Ovary (tissue), 3 donors: ENCODE results near the gene OPRD1.

Experiments used
- POLR2A ChIP-seq: fragments of 450-650 bp; IDR thresholded peaks from one replicate; pipeline ENCODE4 v1.6.1; 2017; ENCODE audit warnings: antibody characterized with exemption, mild to moderate bottlenecking, moderate library complexity
- TF ChIP-seq, protein P1 (sequence below), 3 donors: fragments of 450-650 bp in 2 of 3; fragments of 200-600 bp in 1 of 3; IDR thresholded peaks; one replicate each; pipeline versions ENCODE4 v1.5.1 to v1.8.0; 2016 to 2022; ENCODE audit warnings: antibody characterized with exemption in 3 of 3, mild to moderate bottlenecking in 1 of 3
- donor health status: DM: no; HTN: no; CAD: no.

DNA sequence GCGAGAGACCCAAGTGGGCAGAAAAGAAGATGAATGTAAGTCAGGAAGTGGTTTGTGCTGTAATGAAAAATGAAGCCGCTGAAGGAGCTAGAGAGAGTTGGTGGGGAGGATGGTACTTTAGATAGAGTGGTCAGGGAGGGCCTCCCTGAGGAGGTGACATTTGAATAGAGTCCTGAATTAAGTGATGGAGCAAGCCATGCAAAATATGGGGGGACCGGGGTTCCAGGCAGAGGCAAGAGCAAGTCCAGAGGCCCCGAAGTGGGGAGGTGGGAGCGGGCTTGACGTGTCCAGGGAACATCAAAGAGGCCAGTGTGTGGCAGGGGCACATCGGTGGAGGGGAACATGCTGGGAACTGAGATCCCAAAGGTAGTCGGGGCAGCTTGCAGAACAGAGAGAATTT lies 43.1 kb downstream of the OPRD1 start:
- TF ChIP-seq, protein P1, sequence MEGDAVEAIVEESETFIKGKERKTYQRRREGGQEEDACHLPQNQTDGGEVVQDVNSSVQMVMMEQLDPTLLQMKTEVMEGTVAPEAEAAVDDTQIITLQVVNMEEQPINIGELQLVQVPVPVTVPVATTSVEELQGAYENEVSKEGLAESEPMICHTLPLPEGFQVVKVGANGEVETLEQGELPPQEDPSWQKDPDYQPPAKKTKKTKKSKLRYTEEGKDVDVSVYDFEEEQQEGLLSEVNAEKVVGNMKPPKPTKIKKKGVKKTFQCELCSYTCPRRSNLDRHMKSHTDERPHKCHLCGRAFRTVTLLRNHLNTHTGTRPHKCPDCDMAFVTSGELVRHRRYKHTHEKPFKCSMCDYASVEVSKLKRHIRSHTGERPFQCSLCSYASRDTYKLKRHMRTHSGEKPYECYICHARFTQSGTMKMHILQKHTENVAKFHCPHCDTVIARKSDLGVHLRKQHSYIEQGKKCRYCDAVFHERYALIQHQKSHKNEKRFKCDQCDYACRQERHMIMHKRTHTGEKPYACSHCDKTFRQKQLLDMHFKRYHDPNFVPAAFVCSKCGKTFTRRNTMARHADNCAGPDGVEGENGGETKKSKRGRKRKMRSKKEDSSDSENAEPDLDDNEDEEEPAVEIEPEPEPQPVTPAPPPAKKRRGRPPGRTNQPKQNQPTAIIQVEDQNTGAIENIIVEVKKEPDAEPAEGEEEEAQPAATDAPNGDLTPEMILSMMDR (IDR thresholded peaks at IDR 0.05) = no peak
- TF ChIP-seq POLR2A = no peak
